Activated B cell treated with CpG ODN at 0.5 μM for 24 hours (primary cell): Measurements from ENCODE around the gene RNF144A. TPM values are rescaled to one million over a fixed set of nuclear protein-coding genes. Genes with fewer than 3 reads are reported as not detected.

ENCODE experiments used
- ATAC-seq: fragments of 200-7000 bp; cut with Tn5 transposase; one replicate; pipeline ENCODE4 v1.10.0; 2021; ENCODE audit warnings: low read depth, mild to moderate bottlenecking, moderate library complexity
- CTCF ChIA-PET: fragments of 350-600 bp; sonication (Branson Sonifier 250); formaldehyde crosslinking; loops from one replicate; lab custom pipeline; 2021; ENCODE audit warnings: antibody characterized with exemption; lab: Charles Lee
- POLR2A ChIA-PET: fragments of 350-600 bp; sonication (Branson Sonifier 250); formaldehyde crosslinking; loops from one replicate; lab custom pipeline; 2021; ENCODE audit warnings: antibody characterized with exemption; lab: Charles Lee
- DNase-seq: peaks from one replicate; pipeline ENCODE4 v3.0.0; 2022
- H3K27ac Mint-ChIP-seq: one replicate; pipeline ENCODE4 v1.8.0; 2020; ENCODE audit warnings: mixed read lengths
- H3K27me3 Mint-ChIP-seq: one replicate; pipeline ENCODE4 v1.8.0; 2021; ENCODE audit warnings: mixed read lengths
- H3K36me3 Mint-ChIP-seq: one replicate; pipeline ENCODE4 v1.8.0; 2021; ENCODE audit warnings: low read depth, mixed read lengths
- H3K4me1 Mint-ChIP-seq: one replicate; pipeline ENCODE4 v1.8.0; 2021; ENCODE audit warnings: mixed read lengths
- H3K4me3 Mint-ChIP-seq: one replicate; pipeline ENCODE4 v1.8.0; 2020; ENCODE audit warnings: mild to moderate bottlenecking, mixed read lengths
- H3K9me3 Mint-ChIP-seq: one replicate; pipeline ENCODE4 v1.8.0; 2020; ENCODE audit warnings: mixed read lengths
- intact Hi-C: fragments of 100-400 bp; cut with micrococcal nuclease; formaldehyde crosslinking; loops from one replicate; pipeline ENCODE4 v1.15.1; 2024
- total RNA-seq: library from RNA; stranded (reverse); gene quantifications from 2 replicates; pipeline ENCODE4 v1.2.3, GENCODE V29; 2022
- TF ChIP-seq, protein P1 (sequence below): fragments of 200-600 bp; IDR thresholded peaks from one replicate; pipeline ENCODE4 v1.8.0; 2022; ENCODE audit warnings: antibody characterized with exemption, mild to moderate bottlenecking

The RNF144A gene
- total RNA-seq, 1 donor from 2014 or later: 0.89 TPM

DNA sequence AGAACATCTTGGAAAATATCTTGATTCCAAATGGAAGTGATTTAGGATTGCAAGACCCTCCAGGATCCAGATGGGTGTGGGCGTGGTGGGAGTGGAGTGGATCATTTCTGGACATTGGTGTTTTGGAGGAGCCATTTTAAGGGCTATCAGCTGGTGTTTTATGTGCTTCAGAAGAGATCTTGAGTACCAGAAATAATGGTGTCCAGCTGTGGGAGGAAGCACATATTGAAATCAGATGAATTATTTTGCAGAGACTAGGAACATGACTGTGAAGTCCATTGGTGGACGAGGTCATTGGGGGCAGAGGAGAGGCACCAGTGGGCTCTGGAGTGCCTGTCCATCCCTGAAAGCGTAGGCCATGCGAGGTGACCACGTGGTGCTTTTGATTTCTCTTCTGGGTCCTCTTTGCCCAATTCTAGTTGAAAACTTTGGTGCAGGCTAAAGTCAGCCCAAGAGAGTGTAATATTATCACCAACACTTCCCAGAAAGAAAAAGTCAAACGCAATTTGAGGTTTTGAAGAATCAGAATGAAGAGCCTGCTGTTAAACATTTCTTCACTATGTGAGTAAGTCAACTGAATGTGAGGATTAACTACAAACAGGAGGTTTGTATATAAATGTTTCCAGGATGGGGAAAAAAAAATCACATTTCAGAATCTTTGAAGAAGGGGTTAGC lies 31.6 kb downstream of the RNF144A start:
- intact Hi-C loops: no loop called here
- ChIA-PET CTCF (no interaction called here), POLR2A (no interaction called here)
- TF ChIP-seq, protein P1, sequence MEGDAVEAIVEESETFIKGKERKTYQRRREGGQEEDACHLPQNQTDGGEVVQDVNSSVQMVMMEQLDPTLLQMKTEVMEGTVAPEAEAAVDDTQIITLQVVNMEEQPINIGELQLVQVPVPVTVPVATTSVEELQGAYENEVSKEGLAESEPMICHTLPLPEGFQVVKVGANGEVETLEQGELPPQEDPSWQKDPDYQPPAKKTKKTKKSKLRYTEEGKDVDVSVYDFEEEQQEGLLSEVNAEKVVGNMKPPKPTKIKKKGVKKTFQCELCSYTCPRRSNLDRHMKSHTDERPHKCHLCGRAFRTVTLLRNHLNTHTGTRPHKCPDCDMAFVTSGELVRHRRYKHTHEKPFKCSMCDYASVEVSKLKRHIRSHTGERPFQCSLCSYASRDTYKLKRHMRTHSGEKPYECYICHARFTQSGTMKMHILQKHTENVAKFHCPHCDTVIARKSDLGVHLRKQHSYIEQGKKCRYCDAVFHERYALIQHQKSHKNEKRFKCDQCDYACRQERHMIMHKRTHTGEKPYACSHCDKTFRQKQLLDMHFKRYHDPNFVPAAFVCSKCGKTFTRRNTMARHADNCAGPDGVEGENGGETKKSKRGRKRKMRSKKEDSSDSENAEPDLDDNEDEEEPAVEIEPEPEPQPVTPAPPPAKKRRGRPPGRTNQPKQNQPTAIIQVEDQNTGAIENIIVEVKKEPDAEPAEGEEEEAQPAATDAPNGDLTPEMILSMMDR: no peak
- Mint-ChIP-seq H3K27ac (no peak overlapping the region), H3K27me3 (no peaks in the 10 kb centered on the region), H3K4me3 (no peak overlapping the region), H3K9me3 (no peaks in the 10 kb centered on the region), H3K36me3 (no peaks in the 10 kb centered on the region), H3K4me1 (peaks cover 12% of the 10 kb centered on the region)
- no peak for DNase-seq
- no peak for ATAC-seq

DNA sequence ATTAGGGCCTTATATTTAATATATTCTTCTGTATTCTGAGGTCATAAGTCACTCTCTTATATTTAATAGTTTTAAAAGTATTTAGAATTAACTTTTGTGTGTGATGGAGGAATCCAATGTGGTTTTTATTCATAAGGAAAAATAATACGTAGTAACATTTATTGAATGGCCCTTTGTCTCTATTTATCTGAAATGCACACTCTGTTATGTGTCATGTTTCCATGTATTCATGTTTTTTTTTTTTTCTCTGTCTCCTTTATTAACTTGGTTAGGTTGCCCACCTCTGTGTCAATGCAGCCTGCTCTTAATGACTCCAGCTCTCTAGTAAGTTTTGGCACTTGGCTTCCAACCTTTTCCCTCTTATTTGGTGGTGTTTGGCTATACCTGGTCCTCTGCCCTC lies 33.8 kb downstream of the RNF144A start:
- Mint-ChIP-seq H3K36me3 (no peaks in the 10 kb centered on the region), H3K9me3 (no peaks in the 10 kb centered on the region), H3K27me3 (peaks cover 1% of the 10 kb centered on the region), H3K4me3 (no peak overlapping the region), H3K27ac (no peak overlapping the region), H3K4me1 (no peaks in the 10 kb centered on the region)
- no peak for ATAC-seq
- TF ChIP-seq, protein P1: no peak
- intact Hi-C loops: no loop called here
- CTCF ChIA-PET: no interaction called here
- no peak for DNase-seq
- POLR2A ChIA-PET: no interaction called here

DNA sequence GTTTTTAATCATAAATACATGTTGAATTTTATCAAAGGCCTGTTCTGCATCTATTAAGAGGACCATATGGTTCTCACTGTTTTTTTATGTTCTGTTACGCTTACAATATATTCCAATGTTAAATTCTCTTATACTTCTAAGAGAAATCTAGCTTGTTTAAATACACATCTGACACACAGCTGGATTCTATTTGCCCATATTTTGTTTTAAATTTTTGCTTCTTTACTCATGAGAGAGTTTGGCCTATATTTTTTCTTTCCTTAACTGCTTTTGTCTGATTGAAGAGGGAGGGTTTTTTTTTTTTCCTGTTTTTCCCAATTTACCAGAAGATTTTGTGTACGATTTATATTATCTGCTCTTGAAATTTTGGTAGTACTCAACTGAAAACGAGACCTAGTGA lies 34.9 kb downstream of the RNF144A start:
- CTCF ChIA-PET: no interaction called here

DNA sequence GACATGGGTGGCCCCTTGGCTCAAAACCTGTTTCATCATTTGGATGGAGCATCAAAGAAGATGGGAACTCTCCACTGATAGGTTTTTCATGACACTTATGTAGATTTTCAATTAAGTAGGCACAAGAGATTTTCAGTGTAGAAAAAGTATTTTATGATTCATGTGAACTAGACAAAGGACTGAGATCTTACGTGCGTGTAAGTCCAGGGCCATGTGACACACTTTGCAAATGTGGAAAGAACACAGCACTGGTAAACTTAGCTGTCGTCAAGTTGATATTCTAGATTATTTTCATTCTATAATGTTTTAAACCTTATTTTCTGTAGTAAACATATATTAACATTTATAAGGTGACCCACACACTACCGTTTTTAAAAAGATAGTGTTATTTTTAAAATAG lies 37.4 kb downstream of the RNF144A start:
- Mint-ChIP-seq H3K9me3 (no peaks in the 10 kb centered on the region), H3K27me3 (peaks cover 1% of the 10 kb centered on the region), H3K27ac (no peak overlapping the region), H3K4me1 (no peaks in the 10 kb centered on the region), H3K36me3 (no peaks in the 10 kb centered on the region), H3K4me3 (no peak overlapping the region)
- DNase-seq (no peak), ATAC-seq (no peak)
- POLR2A ChIA-PET: no interaction called here
- TF ChIP-seq, protein P1: no peak
- intact Hi-C loops: no loop called here
- CTCF ChIA-PET: no interaction called here

More for the DNA sequence above, 34.9 kb downstream of the RNF144A start:
- DNase-seq (no peak), ATAC-seq (no peak)
- Mint-ChIP-seq H3K9me3 (no peaks in the 10 kb centered on the region), H3K4me1 (no peaks in the 10 kb centered on the region), H3K36me3 (no peaks in the 10 kb centered on the region), H3K27ac (no peak overlapping the region), H3K4me3 (no peak overlapping the region), H3K27me3 (peaks cover 1% of the 10 kb centered on the region)
- POLR2A ChIA-PET: no interaction called here
- TF ChIP-seq, protein P1: no peak
- intact Hi-C loops: no loop called here

DNA sequence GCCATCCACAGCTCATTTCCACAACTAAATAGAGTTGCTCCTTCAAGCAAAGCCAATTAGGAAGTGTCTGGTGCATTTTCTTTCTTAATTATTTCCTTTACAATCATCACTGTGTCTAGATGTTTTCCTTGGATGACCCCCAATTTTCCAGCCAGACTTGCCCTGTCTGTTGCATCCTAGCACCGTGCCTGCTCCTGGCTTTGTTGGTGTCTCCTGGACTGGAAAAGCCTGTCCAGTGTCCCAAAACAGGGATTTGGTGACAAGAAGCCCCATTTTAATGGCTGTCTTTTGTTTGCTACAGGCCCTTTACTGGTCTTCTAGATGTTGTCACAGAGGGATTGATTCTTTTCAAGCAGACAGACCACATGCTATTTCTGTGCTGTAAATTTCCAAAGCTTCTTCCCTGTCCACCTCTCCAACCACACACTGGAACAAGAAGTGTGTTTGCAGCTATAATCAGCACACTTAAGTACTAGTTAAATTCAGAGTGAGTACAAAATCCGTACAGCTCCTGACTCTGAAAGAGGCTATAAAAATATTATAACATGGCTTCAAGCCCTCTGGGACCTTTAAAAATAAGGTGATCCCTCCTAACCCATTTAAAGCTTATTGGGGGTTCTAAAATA lies 38.4 kb downstream of the RNF144A start:
- Mint-ChIP-seq H3K4me3 (no peak overlapping the region), H3K9me3 (no peaks in the 10 kb centered on the region), H3K36me3 (no peaks in the 10 kb centered on the region), H3K27me3 (peaks cover 1% of the 10 kb centered on the region), H3K27ac (no peak overlapping the region), H3K4me1 (no peaks in the 10 kb centered on the region)
- POLR2A ChIA-PET: no interaction called here
- intact Hi-C loops: no loop called here
- TF ChIP-seq, protein P1: no peak
- ATAC-seq (no peak), DNase-seq (no peak)
- CTCF ChIA-PET: no interaction called here
